Measurements from ENCODE around the gene SYMPK.

SYMPK gene

DNA sequence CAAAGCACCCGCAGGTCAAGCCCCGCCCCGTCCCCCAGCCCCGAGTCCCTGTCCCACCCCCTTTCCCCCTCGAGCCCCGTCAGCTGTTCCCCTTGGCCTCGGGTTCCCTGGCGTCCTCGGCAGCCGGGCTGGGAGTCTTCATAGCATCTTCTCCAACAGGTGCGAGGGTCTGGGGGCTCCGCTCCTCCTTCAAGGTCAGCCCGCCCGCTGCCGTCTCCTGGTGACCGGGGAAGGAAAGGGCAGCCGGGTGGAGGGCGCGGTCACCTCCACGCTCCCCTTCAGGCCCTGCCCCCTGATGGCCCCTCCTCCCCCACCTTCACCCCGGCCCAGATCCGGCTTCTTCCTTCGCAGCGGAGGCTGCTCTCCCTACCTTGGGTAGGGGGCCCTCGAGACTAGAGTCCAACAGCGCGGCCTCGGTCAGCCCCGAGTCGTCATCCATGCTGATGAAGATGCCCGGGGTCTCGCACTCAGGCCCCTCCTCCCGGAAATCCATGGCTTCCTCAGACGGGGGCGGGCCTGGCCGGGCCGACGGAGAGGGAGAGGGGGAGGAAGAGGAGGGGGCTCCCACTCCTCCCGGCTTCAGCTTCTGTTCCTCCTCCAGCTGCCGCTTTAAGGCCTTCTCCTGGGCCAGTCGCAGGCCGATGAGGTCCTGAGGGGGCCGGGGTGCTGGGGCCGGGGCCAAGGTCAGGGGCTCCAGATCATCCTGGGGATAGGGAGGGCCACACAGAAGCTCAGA lies 47.3 kb downstream of the SYMPK start:
- TF ChIP-seq, protein P1, sequence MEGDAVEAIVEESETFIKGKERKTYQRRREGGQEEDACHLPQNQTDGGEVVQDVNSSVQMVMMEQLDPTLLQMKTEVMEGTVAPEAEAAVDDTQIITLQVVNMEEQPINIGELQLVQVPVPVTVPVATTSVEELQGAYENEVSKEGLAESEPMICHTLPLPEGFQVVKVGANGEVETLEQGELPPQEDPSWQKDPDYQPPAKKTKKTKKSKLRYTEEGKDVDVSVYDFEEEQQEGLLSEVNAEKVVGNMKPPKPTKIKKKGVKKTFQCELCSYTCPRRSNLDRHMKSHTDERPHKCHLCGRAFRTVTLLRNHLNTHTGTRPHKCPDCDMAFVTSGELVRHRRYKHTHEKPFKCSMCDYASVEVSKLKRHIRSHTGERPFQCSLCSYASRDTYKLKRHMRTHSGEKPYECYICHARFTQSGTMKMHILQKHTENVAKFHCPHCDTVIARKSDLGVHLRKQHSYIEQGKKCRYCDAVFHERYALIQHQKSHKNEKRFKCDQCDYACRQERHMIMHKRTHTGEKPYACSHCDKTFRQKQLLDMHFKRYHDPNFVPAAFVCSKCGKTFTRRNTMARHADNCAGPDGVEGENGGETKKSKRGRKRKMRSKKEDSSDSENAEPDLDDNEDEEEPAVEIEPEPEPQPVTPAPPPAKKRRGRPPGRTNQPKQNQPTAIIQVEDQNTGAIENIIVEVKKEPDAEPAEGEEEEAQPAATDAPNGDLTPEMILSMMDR (IDR thresholded peaks at IDR 0.05): no peak
- Histone ChIP-seq H3K27me3 (peaks cover 59% of the 10 kb centered on the region), H3K4me1 (ENCODE audit: control insufficient read depth in 1 of 2, insufficient read depth in 1 of 2, low read depth in 1 of 2, low read length in 1 of 2) (peaks cover 0 to 4% of the 10 kb centered on the region in 2 experiments), H3K27ac (no peak overlapping the region), H3K9me3 (no peaks in the 10 kb centered on the region), H3K4me3 (ENCODE audit: low read depth in 1 of 2, low read length in 1 of 2) (no peak overlapping the region), H3K36me3 (peaks cover 23% of the 10 kb centered on the region)

DNA sequence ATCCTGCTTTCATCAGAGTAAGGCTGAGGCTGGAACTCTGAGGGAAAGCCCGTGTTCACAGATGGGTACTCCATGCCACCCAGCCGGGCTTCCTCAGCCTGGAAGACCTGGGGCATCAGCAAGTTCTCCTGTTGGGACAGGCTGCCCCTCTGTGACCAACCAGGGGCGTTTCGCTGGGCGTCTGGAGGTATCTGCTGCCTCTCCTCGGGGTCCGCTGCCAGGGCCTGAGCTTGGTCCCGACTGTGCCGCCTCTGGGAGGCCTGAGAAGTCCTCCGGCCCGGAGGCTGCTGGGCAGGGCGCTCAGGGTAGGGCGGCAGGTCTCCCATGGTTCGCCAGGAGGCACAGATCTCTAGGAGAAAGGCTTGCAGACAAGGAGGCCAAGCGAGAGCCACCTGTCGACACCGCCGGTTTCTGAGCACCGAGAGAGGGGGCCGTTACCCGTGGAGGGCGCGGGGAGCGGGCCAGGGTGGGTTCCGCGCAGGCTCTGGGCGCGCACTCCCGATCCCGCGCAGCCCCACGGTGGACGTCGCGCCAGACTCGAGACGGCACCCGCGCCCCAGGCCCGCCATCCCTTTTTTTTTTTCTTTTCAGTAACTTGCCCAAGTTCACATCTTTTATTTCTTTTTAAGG lies 48.0 kb downstream of the SYMPK start, which contains the start of gene RSPH6A:
Gene RSPH6A (minus strand): TSS at position 458 of the 630 bp plus-strand sequence. CDS start 132 bp downstream, at position 326.
- Histone ChIP-seq H3K27ac (no peak within 1 kb of the TSS), H3K4me1 (ENCODE audit: control insufficient read depth in 1 of 2, insufficient read depth in 1 of 2, low read depth in 1 of 2, low read length in 1 of 2) (peaks cover 0 to 4% of the 10 kb centered on the region in 2 experiments), H3K36me3 (peaks cover 16% of the 10 kb centered on the region), H3K4me3 (ENCODE audit: low read depth in 1 of 2, low read length in 1 of 2) (no peak within 1 kb of the TSS), H3K9me3 (no peaks in the 10 kb centered on the region), H3K27me3 (peaks cover 66% of the 10 kb centered on the region)
- TF ChIP-seq, protein P1 (IDR thresholded peaks at IDR 0.05): no peak

DNA sequence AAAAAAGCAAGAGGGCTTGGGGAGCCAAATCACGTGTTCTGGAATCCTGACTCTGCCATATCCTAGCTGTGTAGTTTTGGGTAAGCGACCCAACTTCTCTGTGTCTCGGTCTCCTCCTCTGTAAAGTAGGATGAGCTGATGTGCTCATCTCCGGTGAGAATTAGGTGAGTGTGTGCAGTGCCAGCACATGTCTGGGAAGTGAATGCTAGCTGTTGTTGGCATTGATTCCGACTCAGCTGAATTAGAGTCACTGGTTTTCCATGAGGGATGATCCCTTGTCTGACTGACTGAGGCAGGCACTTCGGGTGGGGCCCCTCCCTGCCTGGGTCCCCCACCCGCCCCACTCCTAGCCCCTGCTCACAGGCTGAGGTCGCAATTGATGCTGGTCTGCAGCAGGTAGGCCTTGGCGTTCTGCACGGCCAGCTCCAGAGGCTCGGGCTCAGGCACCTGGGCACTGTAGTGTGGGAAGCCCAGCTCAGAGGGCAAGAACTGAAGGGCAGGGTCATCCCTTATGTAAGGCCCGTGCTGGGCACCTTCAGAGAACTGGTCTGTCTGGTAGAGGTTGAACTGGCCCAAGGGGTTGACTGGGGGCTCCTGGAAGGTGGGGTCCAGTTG lies 48.7 kb downstream of the SYMPK start:
- Histone ChIP-seq H3K36me3 (peaks cover 9% of the 10 kb centered on the region), H3K4me1 (ENCODE audit: control insufficient read depth in 1 of 2, insufficient read depth in 1 of 2, low read depth in 1 of 2, low read length in 1 of 2) (peaks cover 0 to 4% of the 10 kb centered on the region in 2 experiments), H3K9me3 (no peaks in the 10 kb centered on the region), H3K27ac (no peak overlapping the region), H3K27me3 (peaks cover 73% of the 10 kb centered on the region), H3K4me3 (ENCODE audit: low read depth in 1 of 2, low read length in 1 of 2) (no peak overlapping the region)
- TF ChIP-seq, protein P1 (IDR thresholded peaks at IDR 0.05): no peak

DNA sequence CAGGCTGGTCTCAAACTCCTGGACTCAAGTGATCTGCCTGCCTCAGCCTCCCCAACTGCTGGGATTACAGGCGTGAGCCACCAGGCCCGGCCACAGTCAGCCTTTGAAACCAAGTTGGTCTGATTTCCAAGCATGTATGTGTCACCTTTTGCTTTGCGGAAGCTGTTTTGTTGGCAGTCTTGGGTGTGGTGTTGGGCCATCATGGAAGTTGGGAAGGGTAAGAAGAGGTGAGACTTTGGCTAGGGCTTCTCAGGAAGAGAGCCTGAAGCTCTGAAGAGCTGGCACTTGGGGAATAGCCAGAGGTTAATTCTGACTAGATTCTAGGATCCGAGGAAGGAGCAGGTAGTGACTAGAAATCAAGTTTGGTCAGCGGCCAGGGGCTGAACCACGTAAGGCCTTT lies 50.6 kb downstream of the SYMPK start:
- TF ChIP-seq, protein P1 (IDR thresholded peaks at IDR 0.05): no peak
- Histone ChIP-seq H3K27ac (no peak overlapping the region), H3K27me3 (peaks cover 91% of the 10 kb centered on the region)

DNA sequence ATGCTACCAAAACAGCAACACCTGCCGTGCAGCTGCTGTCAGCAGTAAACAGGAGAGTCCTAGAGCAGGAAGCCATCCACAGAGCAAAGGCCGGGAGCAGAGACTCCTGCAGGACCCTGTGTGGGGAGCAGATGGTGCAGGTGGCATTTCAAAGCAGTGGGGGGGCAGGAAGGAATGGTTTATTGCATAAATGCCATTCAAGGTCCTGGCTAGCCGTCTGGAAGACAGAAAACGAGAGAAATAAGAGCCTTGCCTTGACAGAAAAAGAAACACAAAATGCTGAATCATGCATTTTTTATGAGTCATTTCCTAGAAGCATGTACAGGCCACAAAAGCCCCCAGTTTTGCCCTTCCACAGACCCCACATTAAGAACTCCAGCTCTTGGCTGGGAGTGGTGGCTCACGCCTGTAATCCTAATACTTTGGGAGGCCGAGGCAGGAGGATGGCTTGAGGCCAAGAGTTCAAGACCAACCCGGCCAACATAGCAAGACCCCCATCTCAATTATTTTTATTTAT lies 53.2 kb downstream of the SYMPK start:
- H3K27ac ChIP-seq: no peak overlapping the region
- H3K4me3 ChIP-seq (ENCODE audit: low read depth in 1 of 2, low read length in 1 of 2): no peak overlapping the region
- peaks cover 95% of the 10 kb centered on the region for H3K27me3 ChIP-seq
- H3K36me3 ChIP-seq: no peaks in the 10 kb centered on the region
- no peaks in the 10 kb centered on the region for H3K4me1 ChIP-seq (ENCODE audit: control insufficient read depth in 1 of 2, insufficient read depth in 1 of 2, low read depth in 1 of 2, low read length in 1 of 2)
- H3K9me3 ChIP-seq: no peaks in the 10 kb centered on the region
- TF ChIP-seq, protein P1 (IDR thresholded peaks at IDR 0.05): no peak

More for the DNA sequence above, 50.6 kb downstream of the SYMPK start:
- Histone ChIP-seq H3K9me3 (no peaks in the 10 kb centered on the region), H3K4me3 (ENCODE audit: low read depth in 1 of 2, low read length in 1 of 2) (no peak overlapping the region), H3K36me3 (no peaks in the 10 kb centered on the region), H3K4me1 (ENCODE audit: control insufficient read depth in 1 of 2, insufficient read depth in 1 of 2, low read depth in 1 of 2, low read length in 1 of 2) (peaks cover 0 to 4% of the 10 kb centered on the region in 2 experiments)

Data from neutrophil (primary cell).